Measurements from ENCODE around the gene ARF6.

DNA sequence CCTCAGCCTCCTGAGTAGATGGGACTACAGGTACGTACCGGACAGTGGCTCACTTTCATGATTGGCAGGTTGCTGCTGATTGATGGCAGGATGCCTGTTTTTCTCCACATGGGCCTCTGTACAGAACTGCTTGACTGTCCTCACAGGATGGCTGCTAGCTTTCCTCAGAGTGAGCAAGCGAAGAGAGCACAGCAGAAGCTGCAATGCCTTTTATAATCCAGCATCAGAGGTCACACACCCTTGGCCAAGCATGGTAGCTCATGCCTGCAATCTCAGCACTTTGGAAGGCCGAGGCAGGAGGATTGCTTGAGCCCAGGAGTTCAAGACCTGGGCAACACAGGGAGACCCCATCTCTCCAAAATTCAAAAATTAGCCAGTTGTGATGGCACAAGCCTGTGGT lies 31.0 kb downstream of the ARF6 start:
- TF ChIP-seq ESRRA (IDR thresholded peaks at IDR 0.05; ENCODE audit: borderline replicate concordance, low read length) (no peak), KDM5A (IDR thresholded peaks at IDR 0.05) (no peak), CHD2 (IDR thresholded peaks at IDR 0.05; ENCODE audit: low read length, partially characterized antibody) (no peak), PHF8 (IDR thresholded peaks at IDR 0.05; ENCODE audit: borderline replicate concordance, low read depth) (no peak), KDM1A (IDR thresholded peaks at IDR 0.05; ENCODE audit: low read depth) (no peak), POLR2A (IDR thresholded peaks at IDR 0.05; ENCODE audit: low read length) (no peak), HOXA7 (CRISPR knock-in tag; IDR thresholded peaks at IDR 0.05) (no peak), CHD4 (IDR thresholded peaks at IDR 0.05; ENCODE audit: borderline replicate concordance) (no peak)
- TF ChIP-seq, protein P1, sequence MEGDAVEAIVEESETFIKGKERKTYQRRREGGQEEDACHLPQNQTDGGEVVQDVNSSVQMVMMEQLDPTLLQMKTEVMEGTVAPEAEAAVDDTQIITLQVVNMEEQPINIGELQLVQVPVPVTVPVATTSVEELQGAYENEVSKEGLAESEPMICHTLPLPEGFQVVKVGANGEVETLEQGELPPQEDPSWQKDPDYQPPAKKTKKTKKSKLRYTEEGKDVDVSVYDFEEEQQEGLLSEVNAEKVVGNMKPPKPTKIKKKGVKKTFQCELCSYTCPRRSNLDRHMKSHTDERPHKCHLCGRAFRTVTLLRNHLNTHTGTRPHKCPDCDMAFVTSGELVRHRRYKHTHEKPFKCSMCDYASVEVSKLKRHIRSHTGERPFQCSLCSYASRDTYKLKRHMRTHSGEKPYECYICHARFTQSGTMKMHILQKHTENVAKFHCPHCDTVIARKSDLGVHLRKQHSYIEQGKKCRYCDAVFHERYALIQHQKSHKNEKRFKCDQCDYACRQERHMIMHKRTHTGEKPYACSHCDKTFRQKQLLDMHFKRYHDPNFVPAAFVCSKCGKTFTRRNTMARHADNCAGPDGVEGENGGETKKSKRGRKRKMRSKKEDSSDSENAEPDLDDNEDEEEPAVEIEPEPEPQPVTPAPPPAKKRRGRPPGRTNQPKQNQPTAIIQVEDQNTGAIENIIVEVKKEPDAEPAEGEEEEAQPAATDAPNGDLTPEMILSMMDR (IDR thresholded peaks at IDR 0.05) = no peak
- TF ChIP-seq, protein P2, sequence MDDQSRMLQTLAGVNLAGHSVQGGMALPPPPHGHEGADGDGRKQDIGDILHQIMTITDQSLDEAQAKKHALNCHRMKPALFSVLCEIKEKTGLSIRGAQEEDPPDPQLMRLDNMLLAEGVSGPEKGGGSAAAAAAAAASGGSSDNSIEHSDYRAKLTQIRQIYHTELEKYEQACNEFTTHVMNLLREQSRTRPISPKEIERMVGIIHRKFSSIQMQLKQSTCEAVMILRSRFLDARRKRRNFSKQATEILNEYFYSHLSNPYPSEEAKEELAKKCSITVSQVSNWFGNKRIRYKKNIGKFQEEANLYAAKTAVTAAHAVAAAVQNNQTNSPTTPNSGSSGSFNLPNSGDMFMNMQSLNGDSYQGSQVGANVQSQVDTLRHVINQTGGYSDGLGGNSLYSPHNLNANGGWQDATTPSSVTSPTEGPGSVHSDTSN (IDR thresholded peaks at IDR 0.05) = no peak
- TF ChIP-seq, protein P3, sequence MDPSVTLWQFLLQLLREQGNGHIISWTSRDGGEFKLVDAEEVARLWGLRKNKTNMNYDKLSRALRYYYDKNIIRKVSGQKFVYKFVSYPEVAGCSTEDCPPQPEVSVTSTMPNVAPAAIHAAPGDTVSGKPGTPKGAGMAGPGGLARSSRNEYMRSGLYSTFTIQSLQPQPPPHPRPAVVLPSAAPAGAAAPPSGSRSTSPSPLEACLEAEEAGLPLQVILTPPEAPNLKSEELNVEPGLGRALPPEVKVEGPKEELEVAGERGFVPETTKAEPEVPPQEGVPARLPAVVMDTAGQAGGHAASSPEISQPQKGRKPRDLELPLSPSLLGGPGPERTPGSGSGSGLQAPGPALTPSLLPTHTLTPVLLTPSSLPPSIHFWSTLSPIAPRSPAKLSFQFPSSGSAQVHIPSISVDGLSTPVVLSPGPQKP (IDR thresholded peaks at IDR 0.05; ENCODE audit: low read depth, low read length) = no peak
- TF ChIP-seq, protein P4, sequence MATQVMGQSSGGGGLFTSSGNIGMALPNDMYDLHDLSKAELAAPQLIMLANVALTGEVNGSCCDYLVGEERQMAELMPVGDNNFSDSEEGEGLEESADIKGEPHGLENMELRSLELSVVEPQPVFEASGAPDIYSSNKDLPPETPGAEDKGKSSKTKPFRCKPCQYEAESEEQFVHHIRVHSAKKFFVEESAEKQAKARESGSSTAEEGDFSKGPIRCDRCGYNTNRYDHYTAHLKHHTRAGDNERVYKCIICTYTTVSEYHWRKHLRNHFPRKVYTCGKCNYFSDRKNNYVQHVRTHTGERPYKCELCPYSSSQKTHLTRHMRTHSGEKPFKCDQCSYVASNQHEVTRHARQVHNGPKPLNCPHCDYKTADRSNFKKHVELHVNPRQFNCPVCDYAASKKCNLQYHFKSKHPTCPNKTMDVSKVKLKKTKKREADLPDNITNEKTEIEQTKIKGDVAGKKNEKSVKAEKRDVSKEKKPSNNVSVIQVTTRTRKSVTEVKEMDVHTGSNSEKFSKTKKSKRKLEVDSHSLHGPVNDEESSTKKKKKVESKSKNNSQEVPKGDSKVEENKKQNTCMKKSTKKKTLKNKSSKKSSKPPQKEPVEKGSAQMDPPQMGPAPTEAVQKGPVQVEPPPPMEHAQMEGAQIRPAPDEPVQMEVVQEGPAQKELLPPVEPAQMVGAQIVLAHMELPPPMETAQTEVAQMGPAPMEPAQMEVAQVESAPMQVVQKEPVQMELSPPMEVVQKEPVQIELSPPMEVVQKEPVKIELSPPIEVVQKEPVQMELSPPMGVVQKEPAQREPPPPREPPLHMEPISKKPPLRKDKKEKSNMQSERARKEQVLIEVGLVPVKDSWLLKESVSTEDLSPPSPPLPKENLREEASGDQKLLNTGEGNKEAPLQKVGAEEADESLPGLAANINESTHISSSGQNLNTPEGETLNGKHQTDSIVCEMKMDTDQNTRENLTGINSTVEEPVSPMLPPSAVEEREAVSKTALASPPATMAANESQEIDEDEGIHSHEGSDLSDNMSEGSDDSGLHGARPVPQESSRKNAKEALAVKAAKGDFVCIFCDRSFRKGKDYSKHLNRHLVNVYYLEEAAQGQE (IDR thresholded peaks at IDR 0.05) = no peak

Data from A549 (cell line).